ENCODE measurements around the gene PIEZO2. TPM values are rescaled to one million over a fixed set of nuclear protein-coding genes. Genes with fewer than 3 reads are reported as not detected.

The PIEZO2 gene
- total and polyA plus RNA-seq, 2 of the 8 experiments (the other 6 are each of a cell fraction or from before 2014, with no cell fraction given) = 4.7 to 16.5 TPM

DNA sequence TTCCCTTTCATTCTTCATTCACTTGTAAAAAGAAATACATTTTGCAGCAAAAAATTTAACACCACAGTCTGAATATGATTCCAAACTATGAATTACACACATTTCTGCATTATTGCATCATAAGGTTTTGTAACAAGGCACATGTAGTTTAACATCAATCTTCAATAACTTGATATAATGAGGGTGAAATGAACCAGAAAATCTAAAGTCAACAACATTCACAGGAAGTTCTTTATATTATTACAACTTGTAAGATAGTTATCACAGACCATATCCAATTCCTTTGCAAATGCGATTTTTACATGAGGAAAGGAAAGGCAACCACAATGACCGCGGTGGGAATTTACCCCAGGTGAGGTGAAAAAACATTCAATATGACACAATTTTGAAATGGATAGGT is 410.2 kb downstream of the PIEZO2 start:
- Histone ChIP-seq H3K4me1 (replicated peaks in 1 of 4; ENCODE audit: control insufficient read depth in 3 of 4, insufficient read depth in 4 of 4, low read length in 3 of 4) (no peaks in the 10 kb centered on the region), H2AK5ac (ENCODE audit: low read depth, low read length) (no peak overlapping the region), H2BK20ac (ENCODE audit: low read length) (no peak overlapping the region), H3K23me2 (ENCODE audit: low read depth, low read length) (no peaks in the 10 kb centered on the region), H3K27ac (ENCODE audit: low read depth, low read length) (no peak overlapping the region), H3K18ac (ENCODE audit: extremely low read depth, low read length) (no peak overlapping the region), H3K14ac (ENCODE audit: insufficient read length) (no peak overlapping the region), H4K8ac (ENCODE audit: extremely low read depth, insufficient read depth, low read length) (no peak overlapping the region), H3K79me2 (ENCODE audit: control insufficient read depth in 1 of 2, insufficient read depth in 2 of 2, low read length in 2 of 2) (no peaks in the 10 kb centered on the region), H4K5ac (ENCODE audit: insufficient read length, low read depth, low read length) (no peak overlapping the region), H3K9ac (replicated peaks in 1 of 4; ENCODE audit: extremely low read depth in 1 of 4, low read depth in 3 of 4, low read length in 3 of 4) (no peak overlapping the region), H2AFZ (ENCODE audit: low read length) (no peak overlapping the region), H3K4me2 (ENCODE audit: insufficient read depth in 1 of 2, low read depth in 2 of 2, low read length in 2 of 2) (no peak overlapping the region), H3K56ac (replicated peaks; ENCODE audit: insufficient read length, low read depth, low read length) (no peak overlapping the region), H3K4ac (replicated peaks; ENCODE audit: insufficient read length, low read depth, low read length) (no peak overlapping the region), H2BK15ac (ENCODE audit: low read length) (no peak overlapping the region), H2BK5ac (ENCODE audit: low read depth, low read length) (no peak overlapping the region), H3K4me3 (ENCODE audit: extremely low read depth in 1 of 4, insufficient read depth in 2 of 4, low read depth in 3 of 4, low read length in 4 of 4) (no peak overlapping the region), H3K9me3 (ENCODE audit: insufficient read depth in 2 of 2, low read depth in 1 of 2, low read length in 1 of 2) (no peaks in the 10 kb centered on the region), H2BK120ac (replicated peaks; ENCODE audit: low read depth, low read length) (no peak overlapping the region), H4K91ac (replicated peaks; ENCODE audit: insufficient read length, low read length) (no peak overlapping the region), H3K23ac (ENCODE audit: insufficient read length) (no peak overlapping the region), H2BK12ac (ENCODE audit: low read depth, low read length) (no peak overlapping the region), H3K79me1 (ENCODE audit: low read depth, low read length) (no peaks in the 10 kb centered on the region), H4K20me1 (replicated peaks in 1 of 2; ENCODE audit: control insufficient read depth in 1 of 2, insufficient read depth in 2 of 2, low read length in 2 of 2) (no peaks in the 10 kb centered on the region), H3K36me3 (ENCODE audit: control insufficient read depth in 2 of 4, insufficient read depth in 4 of 4, low read length in 3 of 4) (no peaks in the 10 kb centered on the region), H3K27me3 (replicated peaks in 1 of 4; ENCODE audit: control insufficient read depth in 3 of 4, extremely low read depth in 1 of 4, insufficient read depth in 3 of 4, low read length in 3 of 4) (no peaks in the 10 kb centered on the region)
- 90% methylated on average over 3 of the region's 3 CpGs; no CpG with 5 or more reads in 1 of the 2 experiments for WGBS, 2 experiments (ENCODE audit: extremely low coverage in 1 of 2, insufficient coverage in 1 of 2, insufficient read length in 1 of 2, insufficient replicate concordance in 2 of 2, low coverage in 1 of 2, low lambda C conversion rate in 2 of 2, missing lambda C conversion rate in 1 of 2)
- CTCF ChIA-PET (ENCODE audit: partially characterized antibody) = interaction anchor here (1.4 kb wide), 1 partner anchor 56 kb away, joined by 3 read pairs; no protein-coding TSS in a partner anchor
- FAIRE-seq = no peak
- POLR2A ChIA-PET (ENCODE audit: partially characterized antibody) = no interaction called here
- no peak for DNase-seq (ENCODE audit: low read depth in 1 of 2, low spot score in 2 of 2)
- TF ChIP-seq RXRA (IDR thresholded peaks at IDR 0.05; ENCODE audit: insufficient read depth, low read depth, low read length) = no peak
- TF ChIP-seq CREB1 (IDR thresholded peaks at IDR 0.05) = no peak
- no peak for TF ChIP-seq ATF2 (IDR thresholded peaks at IDR 0.05; ENCODE audit: low read length)
- TF ChIP-seq SP4 (IDR thresholded peaks at IDR 0.05; ENCODE audit: low read length) = no peak
- TF ChIP-seq POLR2AphosphoS5 (IDR thresholded peaks at IDR 0.05; ENCODE audit: low read depth, low read length) = no peak
- no peak for TF ChIP-seq SP2 (IDR thresholded peaks at IDR 0.05; ENCODE audit: low read length)
- TF ChIP-seq TEAD4 (IDR thresholded peaks at IDR 0.05; ENCODE audit: low read depth, low read length) = no peak
- no peak for TF ChIP-seq ATF3 (IDR thresholded peaks at IDR 0.05; ENCODE audit: insufficient read depth, low read depth, low read length)
